GM21619 (cell line): ENCODE measurements around the gene USP6NL.

ENCODE experiments used
- ATAC-seq: cut with Tn5 transposase; IDR thresholded peaks from one replicate; pipeline ENCODE4 v1.9.1; 2021; ENCODE audit not compliant: unreplicated experiment

USP6NL gene

GRCh38 chr10:11553773-11554381 is 57.6 kb downstream of the USP6NL start:
- peak; percentile 89 for ATAC-seq

GRCh38 chr10:11551916-11552602 is 59.4 kb downstream of the USP6NL start:
- ATAC-seq: peak; percentile 37

- no peak for ATAC-seq
Measured at GRCh38 chr10:11551104-11551503, 60.3 kb downstream of the USP6NL start.

GRCh38 chr10:11548768-11549099 is 62.7 kb downstream of the USP6NL start:
- ATAC-seq: no peak

- no peak for ATAC-seq
Measured at GRCh38 chr10:11548065-11548767, 63.2 kb downstream of the USP6NL start.

GRCh38 chr10:11546581-11546980 is 64.9 kb downstream of the USP6NL start:
- ATAC-seq: no peak

- ATAC-seq: no peak
Measured at GRCh38 chr10:11541296-11541695, 70.2 kb downstream of the USP6NL start.

- no peak for ATAC-seq
Measured at GRCh38 chr10:11539191-11539868, 72.1 kb downstream of the USP6NL start.

GRCh38 chr10:11538834-11539190 is 72.6 kb downstream of the USP6NL start:
- ATAC-seq: no peak

GRCh38 chr10:11536228-11536627 is 75.2 kb downstream of the USP6NL start:
- no peak for ATAC-seq

- ATAC-seq: peak; percentile 41
Measured at GRCh38 chr10:11535346-11535959, 76.0 kb downstream of the USP6NL start.

- ATAC-seq: no peak
Measured at GRCh38 chr10:11533328-11533781, 78.1 kb downstream of the USP6NL start.

GRCh38 chr10:11532306-11532705 is 79.1 kb downstream of the USP6NL start:
- no peak for ATAC-seq

GRCh38 chr10:11530806-11531205 is 80.6 kb downstream of the USP6NL start:
- ATAC-seq: no peak

- ATAC-seq: no peak
Measured at GRCh38 chr10:11529276-11529903, 82.1 kb downstream of the USP6NL start.

- no peak for ATAC-seq
Measured at GRCh38 chr10:11528286-11528685, 83.2 kb downstream of the USP6NL start.

- no peak for ATAC-seq
Measured at GRCh38 chr10:11527691-11528255, 83.7 kb downstream of the USP6NL start.

GRCh38 chr10:11527068-11527467 is 84.4 kb downstream of the USP6NL start:
- ATAC-seq: no peak

GRCh38 chr10:11525503-11525902 is 85.9 kb downstream of the USP6NL start:
- no peak for ATAC-seq

GRCh38 chr10:11522821-11523245 is 88.6 kb downstream of the USP6NL start:
- ATAC-seq: no peak
